ENCODE measurements around the gene MBD1. TPM values are rescaled to one million over a fixed set of nuclear protein-coding genes. Genes with fewer than 3 reads are reported as not detected.

The MBD1 gene
- total and polyA plus RNA-seq, 2 of the 13 experiments (the other 11 are each of a cell fraction or from before 2014, with no cell fraction given), result 25.5 to 28.6 TPM

DNA sequence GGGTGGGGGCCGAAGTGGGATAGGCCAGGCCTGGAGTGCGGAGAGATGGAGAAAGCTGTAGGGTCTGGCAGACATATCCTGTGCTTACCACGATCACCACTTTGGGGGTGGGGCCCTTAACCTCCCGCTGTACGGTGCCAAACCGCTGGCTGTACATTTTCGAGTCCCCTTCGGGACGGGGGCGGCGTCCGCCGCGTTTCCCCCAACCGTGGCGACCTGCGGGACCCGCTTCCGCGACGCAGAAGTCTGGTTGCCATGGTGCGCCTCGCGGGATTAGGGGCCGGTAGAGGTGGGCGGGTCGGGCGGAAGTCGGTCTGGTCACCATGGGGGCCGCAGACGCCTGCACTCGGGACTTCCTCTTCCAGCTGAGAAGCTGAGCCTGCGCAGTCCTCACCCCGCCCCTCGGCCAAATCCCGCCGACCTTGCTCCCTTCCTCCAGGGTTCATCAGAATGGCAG lies 15.0 kb downstream of the MBD1 start, which contains the start of gene CFAP53 (continued):
- TF ChIP-seq, protein P1, sequence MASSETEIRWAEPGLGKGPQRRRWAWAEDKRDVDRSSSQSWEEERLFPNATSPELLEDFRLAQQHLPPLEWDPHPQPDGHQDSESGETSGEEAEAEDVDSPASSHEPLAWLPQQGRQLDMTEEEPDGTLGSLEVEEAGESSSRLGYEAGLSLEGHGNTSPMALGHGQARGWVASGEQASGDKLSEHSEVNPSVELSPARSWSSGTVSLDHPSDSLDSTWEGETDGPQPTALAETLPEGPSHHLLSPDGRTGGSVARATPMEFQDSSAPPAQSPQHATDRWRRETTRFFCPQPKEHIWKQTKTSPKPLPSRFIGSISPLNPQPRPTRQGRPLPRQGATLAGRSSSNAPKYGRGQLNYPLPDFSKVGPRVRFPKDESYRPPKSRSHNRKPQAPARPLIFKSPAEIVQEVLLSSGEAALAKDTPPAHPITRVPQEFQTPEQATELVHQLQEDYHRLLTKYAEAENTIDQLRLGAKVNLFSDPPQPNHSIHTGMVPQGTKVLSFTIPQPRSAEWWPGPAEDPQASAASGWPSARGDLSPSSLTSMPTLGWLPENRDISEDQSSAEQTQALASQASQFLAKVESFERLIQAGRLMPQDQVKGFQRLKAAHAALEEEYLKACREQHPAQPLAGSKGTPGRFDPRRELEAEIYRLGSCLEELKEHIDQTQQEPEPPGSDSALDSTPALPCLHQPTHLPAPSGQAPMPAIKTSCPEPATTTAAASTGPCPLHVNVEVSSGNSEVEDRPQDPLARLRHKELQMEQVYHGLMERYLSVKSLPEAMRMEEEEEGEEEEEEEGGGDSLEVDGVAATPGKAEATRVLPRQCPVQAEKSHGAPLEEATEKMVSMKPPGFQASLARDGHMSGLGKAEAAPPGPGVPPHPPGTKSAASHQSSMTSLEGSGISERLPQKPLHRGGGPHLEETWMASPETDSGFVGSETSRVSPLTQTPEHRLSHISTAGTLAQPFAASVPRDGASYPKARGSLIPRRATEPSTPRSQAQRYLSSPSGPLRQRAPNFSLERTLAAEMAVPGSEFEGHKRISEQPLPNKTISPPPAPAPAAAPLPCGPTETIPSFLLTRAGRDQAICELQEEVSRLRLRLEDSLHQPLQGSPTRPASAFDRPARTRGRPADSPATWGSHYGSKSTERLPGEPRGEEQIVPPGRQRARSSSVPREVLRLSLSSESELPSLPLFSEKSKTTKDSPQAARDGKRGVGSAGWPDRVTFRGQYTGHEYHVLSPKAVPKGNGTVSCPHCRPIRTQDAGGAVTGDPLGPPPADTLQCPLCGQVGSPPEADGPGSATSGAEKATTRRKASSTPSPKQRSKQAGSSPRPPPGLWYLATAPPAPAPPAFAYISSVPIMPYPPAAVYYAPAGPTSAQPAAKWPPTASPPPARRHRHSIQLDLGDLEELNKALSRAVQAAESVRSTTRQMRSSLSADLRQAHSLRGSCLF (CRISPR knock-in tag; IDR thresholded peaks at IDR 0.05; ENCODE audit: borderline replicate concordance), result no peak
- TF ChIP-seq ZBTB1 (CRISPR knock-in tag; IDR thresholded peaks at IDR 0.05; ENCODE audit: borderline replicate concordance) (no peak), ASH2L (IDR thresholded peaks at IDR 0.05; ENCODE audit: insufficient read length, low read depth, low read length) (peak; percentile 30), ZNF615 (CRISPR knock-in tag; IDR thresholded peaks at IDR 0.05; ENCODE audit: borderline replicate concordance) (no peak), CSRNP2 (CRISPR knock-in tag; conservative IDR thresholded peaks at IDR 0.05; ENCODE audit: low read depth) (no peak), ZNF740 (CRISPR knock-in tag; IDR thresholded peaks at IDR 0.05) (no peak), FOXO1 (CRISPR knock-in tag; IDR thresholded peaks at IDR 0.05) (no peak), ATAD3A (CRISPR knock-in tag; IDR thresholded peaks at IDR 0.05) (no peak), CCAR2 (optimal IDR thresholded peaks at IDR 0.05; ENCODE audit: low read depth, low read length) (no peak), ZNF407 (CRISPR knock-in tag; IDR thresholded peaks at IDR 0.05; ENCODE audit: not compliant biosample characterization) (no peak), MXD3 (CRISPR knock-in tag; IDR thresholded peaks at IDR 0.05) (no peak)
- TF ChIP-seq, protein P2, sequence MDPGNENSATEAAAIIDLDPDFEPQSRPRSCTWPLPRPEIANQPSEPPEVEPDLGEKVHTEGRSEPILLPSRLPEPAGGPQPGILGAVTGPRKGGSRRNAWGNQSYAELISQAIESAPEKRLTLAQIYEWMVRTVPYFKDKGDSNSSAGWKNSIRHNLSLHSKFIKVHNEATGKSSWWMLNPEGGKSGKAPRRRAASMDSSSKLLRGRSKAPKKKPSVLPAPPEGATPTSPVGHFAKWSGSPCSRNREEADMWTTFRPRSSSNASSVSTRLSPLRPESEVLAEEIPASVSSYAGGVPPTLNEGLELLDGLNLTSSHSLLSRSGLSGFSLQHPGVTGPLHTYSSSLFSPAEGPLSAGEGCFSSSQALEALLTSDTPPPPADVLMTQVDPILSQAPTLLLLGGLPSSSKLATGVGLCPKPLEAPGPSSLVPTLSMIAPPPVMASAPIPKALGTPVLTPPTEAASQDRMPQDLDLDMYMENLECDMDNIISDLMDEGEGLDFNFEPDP (CRISPR knock-in tag; conservative IDR thresholded peaks at IDR 0.05), result no peak

Measured in HepG2 (cell line).